Glutamatergic neuron (in vitro differentiated cells): ENCODE results near the gene TMEM225B. TPM values are rescaled to one million over a fixed set of nuclear protein-coding genes. Genes with fewer than 3 reads are reported as not detected.
"Not testable (repeated sequence)": the region's sequence is repeated elsewhere in the genome, so short reads cannot be mapped to it uniquely, and the experiment has no call there.

Experiments
- DNase-seq: peaks from one replicate; pipeline ENCODE4 v3.0.0; 2022
- H3K27ac Mint-ChIP-seq: one replicate; pipeline ENCODE4 v1.8.0; 2020; ENCODE audit warnings: mild to moderate bottlenecking, mixed read lengths, inconsistent platforms; ENCODE audit not compliant: unreplicated experiment
- H3K27me3 Mint-ChIP-seq: one replicate; pipeline ENCODE4 v1.8.0; 2020; ENCODE audit warnings: mild to moderate bottlenecking, moderate library complexity, mixed read lengths, inconsistent platforms; ENCODE audit not compliant: unreplicated experiment
- H3K36me3 Mint-ChIP-seq: one replicate; pipeline ENCODE4 v1.8.0; 2020; ENCODE audit warnings: mild to moderate bottlenecking, mixed read lengths, inconsistent platforms; ENCODE audit not compliant: unreplicated experiment
- H3K4me1 Mint-ChIP-seq: one replicate; pipeline ENCODE4 v1.8.0; 2020; ENCODE audit warnings: mild to moderate bottlenecking, low read depth, mixed read lengths, inconsistent platforms; ENCODE audit not compliant: unreplicated experiment
- H3K4me3 Mint-ChIP-seq: one replicate; pipeline ENCODE4 v1.8.0; 2020; ENCODE audit warnings: mild to moderate bottlenecking, mixed read lengths, inconsistent platforms; ENCODE audit not compliant: unreplicated experiment
- H3K9me3 Mint-ChIP-seq: one replicate; pipeline ENCODE4 v1.8.0; 2020; ENCODE audit warnings: mild to moderate bottlenecking, moderate library complexity, mixed read lengths, inconsistent platforms; ENCODE audit not compliant: unreplicated experiment
- CTCF ChIP-seq: fragments of 200-600 bp; sonication (generic); IDR thresholded peaks from one replicate; pipeline ENCODE4 v1.5.0; 2021; ENCODE audit not compliant: partially characterized antibody, unreplicated experiment
- total RNA-seq: library from RNA; stranded (reverse); fragmentation: NEBNext Ultra II Directional; extraction: Animal tissue kit (Norgen Biotek cat#: 25700); gene quantifications from one replicate; pipeline ENCODE4 v1.2.1, GENCODE V29; 2021; ENCODE audit not compliant: unreplicated experiment

Gene TMEM225B
- total RNA-seq, 1 donor from 2014 or later, result 0.66 TPM

GRCh38 chr7:99645590-99645989, 47.5 kb downstream of the TMEM225B start:
- H3K4me1 Mint-ChIP-seq, result no peaks in the 10 kb centered on the region

GRCh38 chr7:99648843-99649242, 50.8 kb downstream of the TMEM225B start:
- no peak for DNase-seq
- H3K4me1 Mint-ChIP-seq, result no peaks in the 10 kb centered on the region
- no peak overlapping the region for H3K27ac Mint-ChIP-seq
- peaks cover 10% of the 10 kb centered on the region for H3K36me3 Mint-ChIP-seq
- TF ChIP-seq CTCF, result no peak
- no peaks in the 10 kb centered on the region for H3K27me3 Mint-ChIP-seq
- no peak overlapping the region for H3K4me3 Mint-ChIP-seq
- no peaks in the 10 kb centered on the region for H3K9me3 Mint-ChIP-seq

More at GRCh38 chr7:99645590-99645989, 47.5 kb downstream of the TMEM225B start:
- Mint-ChIP-seq H3K4me3 (no peak overlapping the region), H3K9me3 (no peaks in the 10 kb centered on the region), H3K27ac (no peak overlapping the region), H3K36me3 (peaks cover 16% of the 10 kb centered on the region), H3K27me3 (peaks cover 1% of the 10 kb centered on the region)
- DNase-seq, result no peak
- no peak for TF ChIP-seq CTCF

GRCh38 chr7:99651290-99651689, 53.2 kb downstream of the TMEM225B start:
- Mint-ChIP-seq H3K9me3 (peaks cover 2% of the 10 kb centered on the region), H3K4me1 (no peaks in the 10 kb centered on the region), H3K27ac (no peak overlapping the region), H3K27me3 (no peaks in the 10 kb centered on the region), H3K36me3 (peaks cover 4% of the 10 kb centered on the region), H3K4me3 (no peak overlapping the region)
- no peak for TF ChIP-seq CTCF
- DNase-seq, result no peak

- DNase-seq, result no peak
- no peak for TF ChIP-seq CTCF
- Mint-ChIP-seq H3K4me1 (no peaks in the 10 kb centered on the region), H3K9me3 (peaks cover 5% of the 10 kb centered on the region), H3K27me3 (peaks cover 5% of the 10 kb centered on the region), H3K27ac (no peak overlapping the region), H3K4me3 (no peak overlapping the region), H3K36me3 (peaks cover 4% of the 10 kb centered on the region)
Observed at GRCh38 chr7:99652671-99653070, 54.6 kb downstream of the TMEM225B start.

- not testable (repeated sequence) for H3K4me3 Mint-ChIP-seq, H3K4me1 Mint-ChIP-seq, H3K27ac Mint-ChIP-seq, H3K36me3 Mint-ChIP-seq, H3K27me3 Mint-ChIP-seq, H3K9me3 Mint-ChIP-seq, DNase-seq
Observed at GRCh38 chr7:99653269-99653668, 55.2 kb downstream of the TMEM225B start.

GRCh38 chr7:99653754-99654153, 55.7 kb downstream of the TMEM225B start:
- H3K4me3 Mint-ChIP-seq, result no peak overlapping the region
- no peak overlapping the region for H3K27ac Mint-ChIP-seq
- no peak for TF ChIP-seq CTCF
- H3K9me3 Mint-ChIP-seq, result peaks cover 5% of the 10 kb centered on the region
- no peaks in the 10 kb centered on the region for H3K4me1 Mint-ChIP-seq
- no peak for DNase-seq
- peaks cover 7% of the 10 kb centered on the region for H3K27me3 Mint-ChIP-seq
- H3K36me3 Mint-ChIP-seq, result peaks cover 4% of the 10 kb centered on the region

- DNase-seq, H3K9me3 Mint-ChIP-seq, H3K27me3 Mint-ChIP-seq, H3K4me3 Mint-ChIP-seq, H3K4me1 Mint-ChIP-seq, H3K36me3 Mint-ChIP-seq, H3K27ac Mint-ChIP-seq: not testable (repeated sequence)
Observed at GRCh38 chr7:99654626-99655025, 56.6 kb downstream of the TMEM225B start.

GRCh38 chr7:99657879-99658278, 59.8 kb downstream of the TMEM225B start:
- peaks cover 16% of the 10 kb centered on the region for H3K36me3 Mint-ChIP-seq
- not testable (repeated sequence) for H3K27ac Mint-ChIP-seq, H3K9me3 Mint-ChIP-seq, DNase-seq, H3K27me3 Mint-ChIP-seq, H3K4me1 Mint-ChIP-seq, H3K4me3 Mint-ChIP-seq
